COR-L47 (cell line): ENCODE results near the gene NEUROD6.

Experiments used
- DNase-seq: peaks from one replicate; lab custom pipeline; 2025; lab: John Stamatoyannopoulos, UW

The NEUROD6 gene

GRCh38 chr7:31333291-31333690 is 7.2 kb downstream of the NEUROD6 start:
- no peak for DNase-seq

- no peak for DNase-seq
Measured at GRCh38 chr7:31327071-31327470, 13.5 kb downstream of the NEUROD6 start.

- DNase-seq: no peak
Measured at GRCh38 chr7:31326416-31326815, 14.1 kb downstream of the NEUROD6 start.

GRCh38 chr7:31323101-31323500 is 17.4 kb downstream of the NEUROD6 start:
- no peak for DNase-seq

GRCh38 chr7:31320675-31321074 is 19.9 kb downstream of the NEUROD6 start:
- no peak for DNase-seq

- no peak for DNase-seq
Measured at GRCh38 chr7:31318313-31318712, 22.2 kb downstream of the NEUROD6 start.

- no peak for DNase-seq
Measured at GRCh38 chr7:31316876-31317275, 23.6 kb downstream of the NEUROD6 start.

- DNase-seq: no peak
Measured at GRCh38 chr7:31315758-31316157, 24.8 kb downstream of the NEUROD6 start.

GRCh38 chr7:31314781-31315180 is 25.7 kb downstream of the NEUROD6 start:
- no peak for DNase-seq

- no peak for DNase-seq
Measured at GRCh38 chr7:31312889-31313288, 27.6 kb downstream of the NEUROD6 start.

GRCh38 chr7:31311552-31311951 is 29.0 kb downstream of the NEUROD6 start:
- DNase-seq: no peak

GRCh38 chr7:31310321-31310935 is 30.1 kb downstream of the NEUROD6 start:
- DNase-seq: no peak

- no peak for DNase-seq
Measured at GRCh38 chr7:31309407-31309806, 31.1 kb downstream of the NEUROD6 start.

GRCh38 chr7:31308652-31309051 is 31.9 kb downstream of the NEUROD6 start:
- DNase-seq: no peak

- no peak for DNase-seq
Measured at GRCh38 chr7:31307972-31308371, 32.6 kb downstream of the NEUROD6 start.

- no peak for DNase-seq
Measured at GRCh38 chr7:31305260-31305659, 35.3 kb downstream of the NEUROD6 start.

- no peak for DNase-seq
Measured at GRCh38 chr7:31304446-31304845, 36.1 kb downstream of the NEUROD6 start.

GRCh38 chr7:31302356-31302755 is 38.2 kb downstream of the NEUROD6 start:
- no peak for DNase-seq

GRCh38 chr7:31299336-31299735 is 41.2 kb downstream of the NEUROD6 start:
- no peak for DNase-seq

GRCh38 chr7:31290601-31291000 is 49.9 kb downstream of the NEUROD6 start:
- DNase-seq: no peak
